ENCODE measurements around the gene ITLN2. TPM values are rescaled to one million over a fixed set of nuclear protein-coding genes. Genes with fewer than 3 reads are reported as not detected.

The ITLN2 gene
- total and polyA plus RNA-seq, 2 of the 8 experiments (the other 6 are each of a cell fraction or from before 2014, with no cell fraction given): 4.7 to 6.3 TPM

DNA sequence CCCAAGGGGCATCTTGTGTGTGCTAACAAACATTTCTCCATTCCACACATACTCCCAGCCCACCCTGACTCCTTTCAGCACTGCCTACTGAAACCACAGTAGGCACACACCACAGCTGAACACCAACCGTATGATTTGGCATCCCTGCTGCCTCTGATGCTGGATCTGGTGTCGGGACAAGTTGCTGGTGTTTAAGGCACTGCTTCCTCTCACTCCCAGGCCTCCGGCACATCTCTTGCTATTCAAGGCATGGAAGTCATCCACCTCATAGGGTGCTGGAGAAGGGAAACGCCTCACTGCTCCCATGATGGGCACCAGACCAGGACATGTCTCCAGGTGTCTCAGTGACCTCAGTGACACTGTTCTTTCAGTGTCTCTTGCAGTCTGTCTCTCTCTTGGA is 2.4 kb upstream of the ITLN2 start:
- H3K79me2 ChIP-seq (ENCODE audit: control insufficient read depth in 1 of 2, insufficient read depth in 2 of 2, low read length in 2 of 2): no peaks in the 10 kb centered on the region
- no peak overlapping the region for H2BK5ac ChIP-seq (ENCODE audit: low read depth, low read length)
- no peaks in the 10 kb centered on the region for H3K27me3 ChIP-seq (replicated peaks in 1 of 4; ENCODE audit: control insufficient read depth in 3 of 4, extremely low read depth in 1 of 4, insufficient read depth in 3 of 4, low read length in 3 of 4)
- H4K91ac ChIP-seq (replicated peaks; ENCODE audit: insufficient read length, low read length): no peak overlapping the region
- no peak overlapping the region for H3K9ac ChIP-seq (replicated peaks in 1 of 4; ENCODE audit: extremely low read depth in 1 of 4, low read depth in 3 of 4, low read length in 3 of 4)
- ChIA-PET POLR2A (ENCODE audit: partially characterized antibody) (no interaction called here), CTCF (ENCODE audit: partially characterized antibody) (interaction anchor here (0.7 to 8.2 kb wide), 2 partner anchors 118 to 125 kb away, joined by 3 to 219 read pairs; no protein-coding TSS in a partner anchor)
- H2AK5ac ChIP-seq (ENCODE audit: low read depth, low read length): no peak overlapping the region
- H3K14ac ChIP-seq (ENCODE audit: insufficient read length): no peak overlapping the region
- H2BK15ac ChIP-seq (ENCODE audit: low read length): peak overlapping the region; percentile 65; the same call in 1 of the 2 replicates
- DNase-seq (ENCODE audit: low read depth in 1 of 2, low spot score in 2 of 2) (no peak), FAIRE-seq (no peak)
- no peaks in the 10 kb centered on the region for H3K23me2 ChIP-seq (ENCODE audit: low read depth, low read length)
- H3K9me3 ChIP-seq (ENCODE audit: insufficient read depth in 2 of 2, low read depth in 1 of 2, low read length in 1 of 2): no peaks in the 10 kb centered on the region
- H4K8ac ChIP-seq (ENCODE audit: extremely low read depth, insufficient read depth, low read length): no peak overlapping the region
- H3K36me3 ChIP-seq (ENCODE audit: control insufficient read depth in 2 of 4, insufficient read depth in 4 of 4, low read length in 3 of 4): no peaks in the 10 kb centered on the region
- H3K4me2 ChIP-seq (ENCODE audit: insufficient read depth in 1 of 2, low read depth in 2 of 2, low read length in 2 of 2): no peak overlapping the region
- no peak overlapping the region for H3K4me3 ChIP-seq (ENCODE audit: extremely low read depth in 1 of 4, insufficient read depth in 2 of 4, low read depth in 3 of 4, low read length in 4 of 4)
- 0 out of 2 replicates have a peak overlapping the region, but pooled peaks have one; percentile 6 for H2AFZ ChIP-seq (ENCODE audit: low read length)
- no peak overlapping the region for H3K4ac ChIP-seq (replicated peaks; ENCODE audit: insufficient read length, low read depth, low read length)
- no peaks in the 10 kb centered on the region for H4K20me1 ChIP-seq (replicated peaks in 1 of 2; ENCODE audit: control insufficient read depth in 1 of 2, insufficient read depth in 2 of 2, low read length in 2 of 2)
- no peak overlapping the region for H4K5ac ChIP-seq (ENCODE audit: insufficient read length, low read depth, low read length)
- H3K18ac ChIP-seq (ENCODE audit: extremely low read depth, low read length): no peak overlapping the region
- H2BK20ac ChIP-seq (ENCODE audit: low read length): no peak overlapping the region
- TF ChIP-seq POU5F1 (IDR thresholded peaks at IDR 0.05; ENCODE audit: low read depth, low read length) (no peak), TAF1 (IDR thresholded peaks at IDR 0.05; ENCODE audit: low read depth, low read length) (no peak)
- H3K56ac ChIP-seq (replicated peaks; ENCODE audit: insufficient read length, low read depth, low read length): no peak overlapping the region
- no peak overlapping the region for H3K23ac ChIP-seq (ENCODE audit: insufficient read length)
- H2BK120ac ChIP-seq (replicated peaks; ENCODE audit: low read depth, low read length): no peak overlapping the region
- peak overlapping the region; percentile 20; the same call in 1 of the 2 replicates for H2BK12ac ChIP-seq (ENCODE audit: low read depth, low read length)
- 79% methylated on average over 4 of the region's 4 CpGs; no CpG with 5 or more reads in 1 of the 2 experiments for WGBS, 2 experiments (ENCODE audit: extremely low coverage in 1 of 2, insufficient coverage in 1 of 2, insufficient read length in 1 of 2, insufficient replicate concordance in 2 of 2, low coverage in 1 of 2, low lambda C conversion rate in 2 of 2, missing lambda C conversion rate in 1 of 2)
- peaks cover 0 to 9% (median 3%) of the 10 kb centered on the region in 4 experiments; a peak in 6 of 7 replicates for H3K4me1 ChIP-seq (replicated peaks in 1 of 4; ENCODE audit: control insufficient read depth in 3 of 4, insufficient read depth in 4 of 4, low read length in 3 of 4)
- no peak overlapping the region for H3K27ac ChIP-seq (ENCODE audit: low read depth, low read length)
- H3K79me1 ChIP-seq (ENCODE audit: low read depth, low read length): no peaks in the 10 kb centered on the region

All from H1 (cell line).